DOHH2 (cell line): ENCODE measurements around the gene ATP9B.

Experiments
- H3F3A ChIP-seq: fragments of 200-600 bp; sonication (generic), shearing (Covaris generic); 2 replicates; pipeline ENCODE4 v1.6.0; 2016; ENCODE audit warnings: antibody characterized with exemption, mild to moderate bottlenecking; ENCODE audit not compliant: control insufficient read depth, insufficient read depth
- H3K27ac ChIP-seq: fragments of 200-600 bp; sonication (generic); 2 replicates; pipeline ENCODE4 v1.5.1; 2014; ENCODE audit warnings: low read depth, mild to moderate bottlenecking, low read length, moderate library complexity
- H3K27me3 ChIP-seq: fragments of 200-600 bp; sonication (generic); 2 replicates; pipeline ENCODE4 v1.6.1; 2014; ENCODE audit warnings: mild to moderate bottlenecking, low read length, mixed read lengths; ENCODE audit not compliant: control insufficient read depth
- H3K36me3 ChIP-seq: fragments of 200-600 bp; sonication (generic); 2 replicates; pipeline ENCODE4 v1.6.1; 2014; ENCODE audit warnings: mild to moderate bottlenecking, low read length, moderate library complexity, mixed read lengths; ENCODE audit not compliant: control insufficient read depth
- H3K4me1 ChIP-seq: fragments of 200-600 bp; sonication (generic); 2 replicates; pipeline ENCODE4 v1.6.1; 2014; ENCODE audit warnings: mild to moderate bottlenecking, low read length, mixed read lengths; ENCODE audit not compliant: control insufficient read depth
- H3K4me2 ChIP-seq: fragments of 200-600 bp; sonication (generic); 2 replicates; pipeline ENCODE4 v1.6.0; 2014; ENCODE audit warnings: mild to moderate bottlenecking, low read length, moderate library complexity
- H3K4me3 ChIP-seq: fragments of 200-600 bp; sonication (generic); 2 replicates; pipeline ENCODE4 v1.5.1; 2014; ENCODE audit warnings: mild to moderate bottlenecking, low read length, mixed read lengths
- H3K79me2 ChIP-seq: fragments of 200-600 bp; sonication (generic); 2 replicates; pipeline ENCODE4 v1.6.1; 2014; ENCODE audit warnings: mild to moderate bottlenecking, low read length, mixed read lengths; ENCODE audit not compliant: control insufficient read depth
- H3K9me2 ChIP-seq: fragments of 200-600 bp; sonication (generic); replicated peaks from 2 replicates; pipeline ENCODE4 v1.6.1; 2014; ENCODE audit warnings: mild to moderate bottlenecking, low read length, mixed read lengths; ENCODE audit not compliant: control insufficient read depth
- H3K9me3 ChIP-seq: fragments of 200-600 bp; sonication (generic); 2 replicates; pipeline ENCODE4 v1.6.1; 2014; ENCODE audit warnings: antibody characterized with exemption, low read length, mixed read lengths; ENCODE audit not compliant: control insufficient read depth, insufficient read depth
- H4K20me1 ChIP-seq: fragments of 200-600 bp; sonication (generic); 2 replicates; pipeline ENCODE4 v1.6.0; 2014; ENCODE audit warnings: low read depth, mild to moderate bottlenecking, antibody characterized with exemption, low read length, moderate library complexity; ENCODE audit not compliant: control insufficient read depth, insufficient read depth
- CTCF ChIP-seq: fragments of 200-600 bp; sonication (generic); IDR thresholded peaks from one replicate; pipeline ENCODE4 v1.5.1; 2014; ENCODE audit warnings: antibody characterized with exemption, mild to moderate bottlenecking, low read depth, low read length; ENCODE audit not compliant: poor library complexity, severe bottlenecking
- EZH2phosphoT487 ChIP-seq: fragments of 200-600 bp; sonication (generic); IDR thresholded peaks from 2 replicates; pipeline ENCODE4 v1.6.1; 2017; ENCODE audit warnings: borderline replicate concordance, mild to moderate bottlenecking, antibody characterized with exemption, low read length, moderate library complexity, mixed read lengths

The ATP9B gene

GRCh38 chr18:79290876-79291275 is 221.7 kb downstream of the ATP9B start:
- no peaks in the 10 kb centered on the region for H3K9me3 ChIP-seq
- H3K27ac ChIP-seq = no peak overlapping the region
- H3K4me3 ChIP-seq = no peak overlapping the region
- no peaks in the 10 kb centered on the region for H3K4me1 ChIP-seq
- no peaks in the 10 kb centered on the region for H3K9me2 ChIP-seq
- H3K36me3 ChIP-seq = no peaks in the 10 kb centered on the region
- no peaks in the 10 kb centered on the region for H3F3A ChIP-seq
- no peaks in the 10 kb centered on the region for H3K27me3 ChIP-seq
- TF ChIP-seq CTCF (no peak), EZH2phosphoT487 (no peak)
- no peaks in the 10 kb centered on the region for H3K79me2 ChIP-seq
- no peaks in the 10 kb centered on the region for H4K20me1 ChIP-seq
- no peak overlapping the region for H3K4me2 ChIP-seq

- Histone ChIP-seq H3F3A (no peaks in the 10 kb centered on the region), H3K27me3 (no peaks in the 10 kb centered on the region), H3K4me3 (no peak overlapping the region), H3K79me2 (no peaks in the 10 kb centered on the region), H3K27ac (no peak overlapping the region), H3K9me3 (no peaks in the 10 kb centered on the region), H3K36me3 (no peaks in the 10 kb centered on the region), H3K4me2 (no peak overlapping the region), H4K20me1 (no peaks in the 10 kb centered on the region), H3K4me1 (no peaks in the 10 kb centered on the region), H3K9me2 (no peaks in the 10 kb centered on the region)
- TF ChIP-seq EZH2phosphoT487 = no peak
- TF ChIP-seq CTCF = no peak
Observed at GRCh38 chr18:79294235-79294634, 225.0 kb downstream of the ATP9B start.

GRCh38 chr18:79299272-79299671 is 230.1 kb downstream of the ATP9B start:
- no peak overlapping the region for H3K4me3 ChIP-seq
- no peak overlapping the region for H3K4me2 ChIP-seq
- TF ChIP-seq CTCF (no peak), EZH2phosphoT487 (no peak)
- no peaks in the 10 kb centered on the region for H3K9me3 ChIP-seq
- no peaks in the 10 kb centered on the region for H3F3A ChIP-seq
- no peaks in the 10 kb centered on the region for H3K36me3 ChIP-seq
- H3K27ac ChIP-seq = no peak overlapping the region
- H3K79me2 ChIP-seq = no peaks in the 10 kb centered on the region
- H4K20me1 ChIP-seq = no peaks in the 10 kb centered on the region
- no peaks in the 10 kb centered on the region for H3K9me2 ChIP-seq
- no peaks in the 10 kb centered on the region for H3K27me3 ChIP-seq
- no peaks in the 10 kb centered on the region for H3K4me1 ChIP-seq

GRCh38 chr18:79299711-79300110 is 230.5 kb downstream of the ATP9B start:
- Histone ChIP-seq H4K20me1 (no peaks in the 10 kb centered on the region), H3K4me1 (no peaks in the 10 kb centered on the region), H3K4me2 (no peak overlapping the region), H3F3A (no peaks in the 10 kb centered on the region), H3K9me3 (no peaks in the 10 kb centered on the region), H3K27me3 (no peaks in the 10 kb centered on the region), H3K4me3 (no peak overlapping the region), H3K36me3 (no peaks in the 10 kb centered on the region), H3K9me2 (no peaks in the 10 kb centered on the region), H3K79me2 (no peaks in the 10 kb centered on the region), H3K27ac (no peak overlapping the region)
- TF ChIP-seq CTCF (no peak), EZH2phosphoT487 (no peak)
